ENCODE data around the gene PLA2G10.
"Not testable (repeated sequence)": the region's sequence is repeated elsewhere in the genome, so short reads cannot be mapped to it uniquely, and the experiment has no call there.

PLA2G10 gene

GRCh38 chr16:14694129-14694528, at the start of gene PLA2G10:
TSS of gene PLA2G10 (minus strand) at chr16:14694308. CDS start at chr16:14694229, 79 bp downstream.
- DNase-seq (ENCODE audit: low read depth); H3K4me3 ChIP-seq (ENCODE audit: low read depth, low read length); in situ Hi-C loops (cut with HindIII; ENCODE audit: low sequenced_read_pairs): not testable (repeated sequence)

- H3K4me3 ChIP-seq (ENCODE audit: low read depth, low read length); DNase-seq (ENCODE audit: low read depth); in situ Hi-C loops (cut with HindIII; ENCODE audit: low sequenced_read_pairs): not testable (repeated sequence)
These were observed 48.4 kb upstream of the PLA2G10 start, which contains the start of gene NPIPA2 for GRCh38 chr16:14742273-14743128. TSS of gene NPIPA2 (plus strand) at chr16:14742533. CDS start at chr16:14748066, 5,533 bp downstream.

GRCh38 chr16:14741794-14742193, 47.7 kb upstream of the PLA2G10 start:
- H3K4me3 ChIP-seq (ENCODE audit: low read depth, low read length); DNase-seq (ENCODE audit: low read depth); in situ Hi-C loops (cut with HindIII; ENCODE audit: low sequenced_read_pairs): not testable (repeated sequence)

- DNase-seq (ENCODE audit: low read depth); H3K4me3 ChIP-seq (ENCODE audit: low read depth, low read length); in situ Hi-C loops (cut with HindIII; ENCODE audit: low sequenced_read_pairs): not testable (repeated sequence)
These were observed 46.8 kb upstream of the PLA2G10 start for GRCh38 chr16:14740832-14741385.

- in situ Hi-C loops (cut with HindIII; ENCODE audit: low sequenced_read_pairs); DNase-seq (ENCODE audit: low read depth); H3K4me3 ChIP-seq (ENCODE audit: low read depth, low read length): not testable (repeated sequence)
These were observed 39.1 kb upstream of the PLA2G10 start for GRCh38 chr16:14733233-14733632.

GRCh38 chr16:14703156-14704011, 9.3 kb upstream of the PLA2G10 start, which contains the start of gene NPIPA3:
TSS of gene NPIPA3 (plus strand) at chr16:14703411. CDS start at chr16:14708944, 5,533 bp downstream.
- H3K4me3 ChIP-seq (ENCODE audit: low read depth, low read length); in situ Hi-C loops (cut with HindIII; ENCODE audit: low sequenced_read_pairs); DNase-seq (ENCODE audit: low read depth): not testable (repeated sequence)

- DNase-seq (ENCODE audit: low read depth); in situ Hi-C loops (cut with HindIII; ENCODE audit: low sequenced_read_pairs); H3K4me3 ChIP-seq (ENCODE audit: low read depth, low read length): not testable (repeated sequence)
These were observed 8.6 kb upstream of the PLA2G10 start for GRCh38 chr16:14702672-14703071.

GRCh38 chr16:14701859-14702258, 7.8 kb upstream of the PLA2G10 start:
- in situ Hi-C loops (cut with HindIII; ENCODE audit: low sequenced_read_pairs); DNase-seq (ENCODE audit: low read depth); H3K4me3 ChIP-seq (ENCODE audit: low read depth, low read length): not testable (repeated sequence)

GRCh38 chr16:14685870-14686793, 8.0 kb downstream of the PLA2G10 start:
- H3K4me3 ChIP-seq (ENCODE audit: low read depth, low read length); in situ Hi-C loops (cut with HindIII; ENCODE audit: low sequenced_read_pairs); DNase-seq (ENCODE audit: low read depth): not testable (repeated sequence)

- H3K4me3 ChIP-seq (ENCODE audit: low read depth, low read length) = no peak overlapping the region
- no peak for DNase-seq (ENCODE audit: low read depth)
- no peak for TF ChIP-seq CTCF (IDR thresholded peaks at IDR 0.05; ENCODE audit: low read depth, low read length, missing control alignments)
- in situ Hi-C loops (cut with HindIII; ENCODE audit: low sequenced_read_pairs) = no loop called here
These were observed 12.0 kb downstream of the PLA2G10 start for GRCh38 chr16:14682121-14682520.

All from astrocyte of the cerebellum (primary cell).